WTC11 (cell line): ENCODE data around the gene SART3.

Experiments
- CTCF ChIP-seq: fragments of 200-600 bp; IDR thresholded peaks from 2 replicates; pipeline ENCODE4 v1.8.0; 2022; ENCODE audit warnings: antibody characterized with exemption
- E2F5 ChIP-seq: sonication (generic); formaldehyde crosslinking; IDR thresholded peaks from 2 replicates; pipeline ENCODE4 v1.8.1; 2022; ENCODE audit warnings: mild to moderate bottlenecking, moderate library complexity, missing genetic modification reagents
- ERG ChIP-seq: fragments of 250-450 bp; sonication (Bioruptor Pico); IDR thresholded peaks from 2 replicates; pipeline ENCODE4 v1.8.0; 2021; ENCODE audit warnings: mild to moderate bottlenecking
- MAX ChIP-seq: sonication (generic); formaldehyde crosslinking; IDR thresholded peaks from 2 replicates; pipeline ENCODE4 v1.8.0; 2022; ENCODE audit warnings: mild to moderate bottlenecking, missing genetic modification reagents
- SOX15 ChIP-seq: fragments of 250-450 bp; sonication (Bioruptor Pico); IDR thresholded peaks from 2 replicates; pipeline ENCODE4 v1.9.0; 2021; ENCODE audit warnings: mild to moderate bottlenecking

GRCh38 chr12:108502922-108503321 is 58.1 kb downstream of the SART3 start:
- TF ChIP-seq E2F5 (CRISPR knock-in tag): no peak
- TF ChIP-seq CTCF: no peak
- TF ChIP-seq MAX (CRISPR knock-in tag): no peak
- no peak for TF ChIP-seq SOX15 (CRISPR knock-in tag)
- TF ChIP-seq ERG (CRISPR knock-in tag): no peak
